ENCODE results near the gene AGPAT1. TPM values are rescaled to one million over a fixed set of nuclear protein-coding genes. Genes with fewer than 3 reads are reported as not detected.

Gene AGPAT1
- total and polyA plus RNA-seq, 2 of the 8 experiments (the other 6 are each of a cell fraction or from before 2014, with no cell fraction given), result 96.0 to 222 TPM

DNA sequence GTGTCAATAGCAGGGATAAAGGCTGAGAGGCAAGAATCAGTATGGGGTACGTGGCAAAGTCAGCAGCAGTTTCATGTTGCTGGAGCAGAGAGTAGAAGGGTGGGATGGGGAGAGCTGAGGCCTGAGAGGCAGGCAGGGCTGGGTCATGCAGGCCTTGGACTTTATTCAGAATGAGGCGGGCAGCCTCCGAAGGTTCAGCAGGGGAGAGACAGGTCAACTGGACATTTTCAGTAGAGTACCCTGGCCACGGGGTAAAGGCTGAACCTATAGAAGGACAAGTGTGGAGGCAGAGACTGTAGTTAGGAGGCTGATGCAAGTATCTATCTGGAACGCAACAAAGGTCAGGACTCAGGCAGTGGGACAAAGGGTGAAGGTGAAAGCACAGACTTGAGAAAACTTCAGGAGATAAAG lies 34.3 kb upstream of the AGPAT1 start (continued):
- TF ChIP-seq GABPA (IDR thresholded peaks at IDR 0.05; ENCODE audit: borderline replicate concordance, insufficient read depth, low read length), result no peak
- no peak for TF ChIP-seq EP300 (IDR thresholded peaks at IDR 0.05; ENCODE audit: borderline replicate concordance in 1 of 2, low read depth in 2 of 2, low read length in 2 of 2)
- TF ChIP-seq CHD2 (IDR thresholded peaks at IDR 0.05; ENCODE audit: low read length), result no peak
